RWPE2 (cell line): Measurements from ENCODE around the gene ABCA7.
A peak's percentile ranks its signal among the peaks of the same experiment; 100 is the strongest.

Experiments
- ATAC-seq: fragments of 200-7000 bp; cut with Tn5 transposase; 3 replicates; pipeline ENCODE4 v1.9.1; 2021; ENCODE audit warnings: low read depth
- DNase-seq: peaks from one replicate; pipeline ENCODE4 v3.0.0-alpha.2; 2020; ENCODE audit warnings: low spot score
- H3K27ac ChIP-seq: fragments of 450-650 bp; 2 replicates; pipeline ENCODE4 v1.5.1; 2017; ENCODE audit warnings: mild to moderate bottlenecking; ENCODE audit not compliant: poor library complexity, severe bottlenecking
- H3K27me3 ChIP-seq: fragments of 250-450 bp; sonication (Bioruptor Pico); 2 replicates; pipeline ENCODE4 v1.5.1; 2021; ENCODE audit warnings: mild to moderate bottlenecking, moderate library complexity; ENCODE audit not compliant: insufficient read depth, poor library complexity, severe bottlenecking
- H3K36me3 ChIP-seq: fragments of 250-450 bp; sonication (Bioruptor Pico); 2 replicates; pipeline ENCODE4 v1.5.1; 2020; ENCODE audit warnings: low read depth, mild to moderate bottlenecking, moderate library complexity
- H3K4me1 ChIP-seq: fragments of 250-450 bp; sonication (Bioruptor Pico); 2 replicates; pipeline ENCODE4 v1.5.1; 2021; ENCODE audit warnings: mild to moderate bottlenecking, moderate library complexity; ENCODE audit not compliant: insufficient read depth, poor library complexity, severe bottlenecking
- H3K4me3 ChIP-seq: fragments of 250-450 bp; sonication (Bioruptor Pico); 2 replicates; pipeline ENCODE4 v1.5.1; 2021; ENCODE audit warnings: mild to moderate bottlenecking, moderate library complexity; ENCODE audit not compliant: severe bottlenecking
- H3K9me3 ChIP-seq: fragments of 250-450 bp; sonication (Bioruptor Pico); 2 replicates; pipeline ENCODE4 v1.5.1; 2021; ENCODE audit warnings: mild to moderate bottlenecking, moderate library complexity; ENCODE audit not compliant: severe bottlenecking
- CTCF ChIP-seq: fragments of 450-650 bp; IDR thresholded peaks from one replicate; pipeline ENCODE4 v1.5.1; 2017; ENCODE audit warnings: mild to moderate bottlenecking, moderate library complexity; ENCODE audit not compliant: poor library complexity, severe bottlenecking

The ABCA7 gene, protein sequence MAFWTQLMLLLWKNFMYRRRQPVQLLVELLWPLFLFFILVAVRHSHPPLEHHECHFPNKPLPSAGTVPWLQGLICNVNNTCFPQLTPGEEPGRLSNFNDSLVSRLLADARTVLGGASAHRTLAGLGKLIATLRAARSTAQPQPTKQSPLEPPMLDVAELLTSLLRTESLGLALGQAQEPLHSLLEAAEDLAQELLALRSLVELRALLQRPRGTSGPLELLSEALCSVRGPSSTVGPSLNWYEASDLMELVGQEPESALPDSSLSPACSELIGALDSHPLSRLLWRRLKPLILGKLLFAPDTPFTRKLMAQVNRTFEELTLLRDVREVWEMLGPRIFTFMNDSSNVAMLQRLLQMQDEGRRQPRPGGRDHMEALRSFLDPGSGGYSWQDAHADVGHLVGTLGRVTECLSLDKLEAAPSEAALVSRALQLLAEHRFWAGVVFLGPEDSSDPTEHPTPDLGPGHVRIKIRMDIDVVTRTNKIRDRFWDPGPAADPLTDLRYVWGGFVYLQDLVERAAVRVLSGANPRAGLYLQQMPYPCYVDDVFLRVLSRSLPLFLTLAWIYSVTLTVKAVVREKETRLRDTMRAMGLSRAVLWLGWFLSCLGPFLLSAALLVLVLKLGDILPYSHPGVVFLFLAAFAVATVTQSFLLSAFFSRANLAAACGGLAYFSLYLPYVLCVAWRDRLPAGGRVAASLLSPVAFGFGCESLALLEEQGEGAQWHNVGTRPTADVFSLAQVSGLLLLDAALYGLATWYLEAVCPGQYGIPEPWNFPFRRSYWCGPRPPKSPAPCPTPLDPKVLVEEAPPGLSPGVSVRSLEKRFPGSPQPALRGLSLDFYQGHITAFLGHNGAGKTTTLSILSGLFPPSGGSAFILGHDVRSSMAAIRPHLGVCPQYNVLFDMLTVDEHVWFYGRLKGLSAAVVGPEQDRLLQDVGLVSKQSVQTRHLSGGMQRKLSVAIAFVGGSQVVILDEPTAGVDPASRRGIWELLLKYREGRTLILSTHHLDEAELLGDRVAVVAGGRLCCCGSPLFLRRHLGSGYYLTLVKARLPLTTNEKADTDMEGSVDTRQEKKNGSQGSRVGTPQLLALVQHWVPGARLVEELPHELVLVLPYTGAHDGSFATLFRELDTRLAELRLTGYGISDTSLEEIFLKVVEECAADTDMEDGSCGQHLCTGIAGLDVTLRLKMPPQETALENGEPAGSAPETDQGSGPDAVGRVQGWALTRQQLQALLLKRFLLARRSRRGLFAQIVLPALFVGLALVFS (N-terminal part only)

GRCh38 chr19:1039646-1040475 is at the start of gene ABCA7:
Gene ABCA7, plus strand, starts transcription at chr19:1040107. Its CDS starts 1,255 bp downstream, at chr19:1041362.
- TF ChIP-seq CTCF: no peak
- peak; percentile 96 for DNase-seq
- H3K9me3 ChIP-seq: no peaks in the 10 kb centered on the region
- no peaks in the 10 kb centered on the region for H3K27me3 ChIP-seq
- H3K36me3 ChIP-seq: peaks cover 44% of the 10 kb centered on the region
- H3K4me1 ChIP-seq: no peaks in the 10 kb centered on the region
- peak within 1 kb of the TSS; percentile 58 for H3K27ac ChIP-seq
- H3K4me3 ChIP-seq: peak within 1 kb of the TSS; percentile 42
- peak; percentile 90 for ATAC-seq

- Histone ChIP-seq H3K36me3 (peaks cover 41% of the 10 kb centered on the region), H3K4me3 (no peak overlapping the region), H3K4me1 (no peaks in the 10 kb centered on the region), H3K27me3 (no peaks in the 10 kb centered on the region), H3K27ac (no peak overlapping the region), H3K9me3 (no peaks in the 10 kb centered on the region)
- DNase-seq (peak; percentile 58), ATAC-seq (no peak)
- no peak for TF ChIP-seq CTCF
These were observed 49.8 kb upstream of the ABCA7 start for GRCh38 chr19:990119-990571.

GRCh38 chr19:990746-991145 is 49.2 kb upstream of the ABCA7 start:
- TF ChIP-seq CTCF: no peak
- no peak overlapping the region for H3K4me3 ChIP-seq
- ATAC-seq (no peak), DNase-seq (no peak)
- H3K4me1 ChIP-seq: no peaks in the 10 kb centered on the region
- H3K9me3 ChIP-seq: no peaks in the 10 kb centered on the region
- H3K27me3 ChIP-seq: no peaks in the 10 kb centered on the region
- peaks cover 39% of the 10 kb centered on the region for H3K36me3 ChIP-seq
- H3K27ac ChIP-seq: no peak overlapping the region

- DNase-seq: no peak
- no peak for TF ChIP-seq CTCF
- H3K4me3 ChIP-seq: no peak overlapping the region
- H3K27me3 ChIP-seq: no peaks in the 10 kb centered on the region
- H3K4me1 ChIP-seq: no peaks in the 10 kb centered on the region
- peaks cover 33% of the 10 kb centered on the region for H3K36me3 ChIP-seq
- H3K9me3 ChIP-seq: no peaks in the 10 kb centered on the region
- no peak overlapping the region for H3K27ac ChIP-seq
- no peak for ATAC-seq
These were observed 48.6 kb upstream of the ABCA7 start for GRCh38 chr19:991174-991931.
